Endothelial cell (in vitro differentiated cells): ENCODE results near the gene MYO7B. TPM values are rescaled to one million over a fixed set of nuclear protein-coding genes. Genes with fewer than 3 reads are reported as not detected.

Experiments used
- DNase-seq: peaks from one replicate; pipeline ENCODE4 v3.0.0; 2021; ENCODE audit warnings: low spot score
- H3K27ac Mint-ChIP-seq: one replicate; pipeline ENCODE4 v1.8.0; 2021; ENCODE audit warnings: mixed read lengths, inconsistent platforms; ENCODE audit not compliant: unreplicated experiment
- H3K27me3 Mint-ChIP-seq: one replicate; pipeline ENCODE4 v1.8.0; 2021; ENCODE audit warnings: mild to moderate bottlenecking, moderate library complexity, mixed read lengths, inconsistent platforms; ENCODE audit not compliant: unreplicated experiment
- H3K36me3 Mint-ChIP-seq: one replicate; pipeline ENCODE4 v1.8.0; 2021; ENCODE audit warnings: mild to moderate bottlenecking, low read depth, mixed read lengths, inconsistent platforms; ENCODE audit not compliant: unreplicated experiment
- H3K4me1 Mint-ChIP-seq: one replicate; pipeline ENCODE4 v1.8.0; 2021; ENCODE audit warnings: mild to moderate bottlenecking, mixed read lengths, inconsistent platforms; ENCODE audit not compliant: unreplicated experiment
- H3K4me3 Mint-ChIP-seq: one replicate; pipeline ENCODE4 v1.8.0; 2021; ENCODE audit warnings: mild to moderate bottlenecking, mixed read lengths, inconsistent platforms; ENCODE audit not compliant: unreplicated experiment
- H3K9me3 Mint-ChIP-seq: one replicate; pipeline ENCODE4 v1.8.0; 2021; ENCODE audit warnings: mixed read lengths, inconsistent platforms; ENCODE audit not compliant: unreplicated experiment
- total RNA-seq: library from RNA; stranded (reverse); fragmentation: NEBNext Ultra II Directional; extraction: Animal tissue kit (Norgen Biotek cat#: 25700); gene quantifications from one replicate; pipeline ENCODE4 v1.2.1, GENCODE V29; 2021; ENCODE audit not compliant: unreplicated experiment
- TF ChIP-seq, protein P1 (sequence below): fragments of 200-600 bp; sonication (generic); IDR thresholded peaks from one replicate; pipeline ENCODE4 v1.5.0; 2021; ENCODE audit warnings: antibody characterized with exemption; ENCODE audit not compliant: unreplicated experiment

Gene MYO7B
- total RNA-seq, 1 donor from 2014 or later: 0.90 TPM

GRCh38 chr2:127552846-127553245 lies 17.4 kb downstream of the MYO7B start:
- no peaks in the 10 kb centered on the region for H3K36me3 Mint-ChIP-seq
- no peak for DNase-seq
- H3K27me3 Mint-ChIP-seq: peaks cover 6% of the 10 kb centered on the region
- no peak overlapping the region for H3K4me3 Mint-ChIP-seq
- peaks cover 2% of the 10 kb centered on the region for H3K4me1 Mint-ChIP-seq
- no peak overlapping the region for H3K27ac Mint-ChIP-seq
- H3K9me3 Mint-ChIP-seq: no peaks in the 10 kb centered on the region
- TF ChIP-seq, protein P1, sequence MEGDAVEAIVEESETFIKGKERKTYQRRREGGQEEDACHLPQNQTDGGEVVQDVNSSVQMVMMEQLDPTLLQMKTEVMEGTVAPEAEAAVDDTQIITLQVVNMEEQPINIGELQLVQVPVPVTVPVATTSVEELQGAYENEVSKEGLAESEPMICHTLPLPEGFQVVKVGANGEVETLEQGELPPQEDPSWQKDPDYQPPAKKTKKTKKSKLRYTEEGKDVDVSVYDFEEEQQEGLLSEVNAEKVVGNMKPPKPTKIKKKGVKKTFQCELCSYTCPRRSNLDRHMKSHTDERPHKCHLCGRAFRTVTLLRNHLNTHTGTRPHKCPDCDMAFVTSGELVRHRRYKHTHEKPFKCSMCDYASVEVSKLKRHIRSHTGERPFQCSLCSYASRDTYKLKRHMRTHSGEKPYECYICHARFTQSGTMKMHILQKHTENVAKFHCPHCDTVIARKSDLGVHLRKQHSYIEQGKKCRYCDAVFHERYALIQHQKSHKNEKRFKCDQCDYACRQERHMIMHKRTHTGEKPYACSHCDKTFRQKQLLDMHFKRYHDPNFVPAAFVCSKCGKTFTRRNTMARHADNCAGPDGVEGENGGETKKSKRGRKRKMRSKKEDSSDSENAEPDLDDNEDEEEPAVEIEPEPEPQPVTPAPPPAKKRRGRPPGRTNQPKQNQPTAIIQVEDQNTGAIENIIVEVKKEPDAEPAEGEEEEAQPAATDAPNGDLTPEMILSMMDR: no peak

DNA sequence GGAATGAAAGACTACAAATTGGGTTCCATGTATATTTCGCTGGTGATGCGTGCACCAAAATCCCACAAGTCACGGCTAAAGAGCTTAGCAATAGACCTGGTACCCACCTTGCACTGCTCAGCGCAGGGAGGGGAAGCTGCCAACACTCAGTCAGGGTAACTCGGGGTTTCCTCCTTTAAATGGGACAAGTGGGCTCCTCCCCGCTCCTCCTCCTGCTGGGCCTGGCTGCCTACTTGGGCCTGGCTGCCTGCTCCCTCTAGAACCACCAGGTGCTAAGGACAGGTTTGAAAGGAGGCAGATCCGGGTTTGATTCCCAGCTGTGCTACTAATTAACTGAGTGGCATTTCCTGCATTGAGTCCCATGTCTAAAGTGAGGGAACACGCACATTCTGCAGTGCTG lies 23.4 kb downstream of the MYO7B start:
- peaks cover 2% of the 10 kb centered on the region for H3K4me1 Mint-ChIP-seq
- no peak overlapping the region for H3K27ac Mint-ChIP-seq
- TF ChIP-seq, protein P1: no peak
- no peak for DNase-seq
- H3K9me3 Mint-ChIP-seq: no peaks in the 10 kb centered on the region
- H3K36me3 Mint-ChIP-seq: no peaks in the 10 kb centered on the region
- no peak overlapping the region for H3K4me3 Mint-ChIP-seq
- H3K27me3 Mint-ChIP-seq: peaks cover 4% of the 10 kb centered on the region

GRCh38 chr2:127559454-127559853 lies 24.0 kb downstream of the MYO7B start:
- Mint-ChIP-seq H3K36me3 (no peaks in the 10 kb centered on the region), H3K4me3 (no peak overlapping the region), H3K9me3 (no peaks in the 10 kb centered on the region), H3K27me3 (peaks cover 5% of the 10 kb centered on the region), H3K27ac (no peak overlapping the region), H3K4me1 (peaks cover 2% of the 10 kb centered on the region)
- no peak for DNase-seq
- TF ChIP-seq, protein P1: no peak

- TF ChIP-seq, protein P1: no peak
- no peak overlapping the region for H3K27ac Mint-ChIP-seq
- H3K4me1 Mint-ChIP-seq: peaks cover 2% of the 10 kb centered on the region
- H3K36me3 Mint-ChIP-seq: no peaks in the 10 kb centered on the region
- DNase-seq: no peak
- no peaks in the 10 kb centered on the region for H3K9me3 Mint-ChIP-seq
- no peak overlapping the region for H3K4me3 Mint-ChIP-seq
- H3K27me3 Mint-ChIP-seq: peaks cover 5% of the 10 kb centered on the region
Measured at GRCh38 chr2:127560201-127560930, 24.9 kb downstream of the MYO7B start.

DNA sequence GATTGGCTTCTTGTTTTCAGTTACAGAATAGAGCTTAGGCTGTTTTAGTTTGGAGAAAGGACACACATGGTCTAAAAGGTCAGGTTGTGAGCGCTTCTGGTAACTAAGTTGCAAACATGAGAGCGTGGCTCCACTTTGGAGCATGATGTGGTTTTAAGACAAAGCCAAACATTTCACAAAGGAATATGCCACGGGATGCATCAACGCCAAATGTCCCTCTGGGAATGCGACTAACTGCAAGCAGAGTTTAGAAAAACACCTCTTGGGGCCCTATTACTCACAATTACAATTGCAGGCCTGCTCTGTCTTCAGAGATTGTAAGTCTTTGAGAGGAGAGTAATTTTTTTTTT lies 25.4 kb downstream of the MYO7B start:
- TF ChIP-seq, protein P1: no peak
- no peaks in the 10 kb centered on the region for H3K36me3 Mint-ChIP-seq
- H3K9me3 Mint-ChIP-seq: no peaks in the 10 kb centered on the region
- no peak overlapping the region for H3K4me3 Mint-ChIP-seq
- peaks cover 5% of the 10 kb centered on the region for H3K27me3 Mint-ChIP-seq
- no peak overlapping the region for H3K27ac Mint-ChIP-seq
- H3K4me1 Mint-ChIP-seq: peaks cover 2% of the 10 kb centered on the region
- no peak for DNase-seq
